Transverse colon (tissue), 4 donors: ENCODE measurements around the gene DENND1C. TPM values are rescaled to one million over a fixed set of nuclear protein-coding genes. Genes with fewer than 3 reads are reported as not detected.
A peak's percentile ranks its signal among the peaks of the same experiment; 100 is the strongest.

ENCODE experiments used
- DNase-seq: peaks from one replicate; pipeline ENCODE4 v3.0.0-alpha.2; 2019
- H3K27ac ChIP-seq, 4 donors: fragments of 200-600 bp; sonication (generic); 2 replicates each; pipeline ENCODE4 v1.5.1; 2016 to 2018; ENCODE audit warnings: inconsistent platforms in 4 of 4
- H3K27me3 ChIP-seq: fragments of 200-600 bp; sonication (generic); 2 replicates; pipeline ENCODE4 v1.5.1; 2017; ENCODE audit warnings: inconsistent platforms
- H3K36me3 ChIP-seq, 4 donors: fragments of 200-600 bp; sonication (generic); 2 replicates each; pipeline ENCODE4 v1.5.1; 2017 to 2019; ENCODE audit warnings: inconsistent platforms in 4 of 4
- H3K4me1 ChIP-seq, 4 donors: fragments of 200-600 bp; sonication (generic); 2 replicates each; pipeline ENCODE4 v1.5.1; 2017 to 2020; ENCODE audit warnings: inconsistent platforms in 4 of 4
- H3K4me3 ChIP-seq, 4 donors: fragments of 200-600 bp; sonication (generic); 1 replicate in 1 of 4; 2 replicates in 3 of 4; pipeline versions ENCODE4 v1.5.1 to v1.6.1; 2017 to 2019; ENCODE audit warnings: inconsistent platforms in 4 of 4
- H3K9me3 ChIP-seq, 2 donors: fragments of 200-600 bp; sonication (generic); 2 replicates each; pipeline ENCODE4 v1.5.1; 2017 to 2019; ENCODE audit warnings: inconsistent platforms in 2 of 2
- CTCF ChIP-seq, 5 experiments: fragments of 200-600 bp in 3 of 5; fragments of 450-650 bp in 2 of 5; sonication (generic) in 3 of 5; IDR thresholded peaks; 1 replicate in 2 of 5; 2 replicates in 3 of 5; pipeline ENCODE4 v1.5.1; 2016 to 2017; ENCODE audit warnings: antibody characterized with exemption in 5 of 5, inconsistent platforms in 3 of 5, mild to moderate bottlenecking in 2 of 5, moderate library complexity in 1 of 5
- EP300 ChIP-seq: sonication (generic); formaldehyde crosslinking; IDR thresholded peaks from one replicate; pipeline ENCODE4 v1.6.1; 2017; ENCODE audit warnings: antibody characterized with exemption, low read depth
- POLR2A ChIP-seq: fragments of 450-650 bp; IDR thresholded peaks from one replicate; pipeline ENCODE4 v1.6.1; 2016; ENCODE audit warnings: antibody characterized with exemption, mild to moderate bottlenecking, moderate library complexity
- POLR2AphosphoS5 ChIP-seq, 3 donors: sonication (generic); formaldehyde crosslinking; IDR thresholded peaks; one replicate each; pipeline ENCODE4 v1.6.1; 2016; ENCODE audit warnings: antibody characterized with exemption in 3 of 3
- WGBS, 2 donors: methylation state at CpG; one replicate each; pipeline ENCODE4 v1.1.5; 2018; ENCODE audit warnings: low coverage in 1 of 2; 5-methylcytosine and 5-hydroxymethylcytosine counted together
- in situ Hi-C, 4 donors: fragments of 200-750 bp; cut with MboI; loops; one replicate each; pipeline versions ENCODE4 v1.15.0 to v1.15.1; 2017; ENCODE audit warnings: low sequenced_read_pairs in 3 of 4, low pct_ligation_motif_present in 1 of 4, low pct_unique_long_range_greater_than_20kb in 1 of 4
- intact Hi-C: fragments of 100-400 bp; cut with DNase I; formaldehyde crosslinking; loops from one replicate; pipeline ENCODE4 v1.15.1; 2023; ENCODE audit warnings: low total_unique reads
- total RNA-seq, 4 donors: library from RNA; depleted of rRNA; stranded (reverse); fragments of >200 nt; gene quantifications; one replicate each; pipeline ENCODE4 v1.1.0, GENCODE V29; 2016

The DENND1C gene
- total RNA-seq, 4 donors from 2014 or later: 0.40 to 7.5 (median 5.0) TPM

DNA sequence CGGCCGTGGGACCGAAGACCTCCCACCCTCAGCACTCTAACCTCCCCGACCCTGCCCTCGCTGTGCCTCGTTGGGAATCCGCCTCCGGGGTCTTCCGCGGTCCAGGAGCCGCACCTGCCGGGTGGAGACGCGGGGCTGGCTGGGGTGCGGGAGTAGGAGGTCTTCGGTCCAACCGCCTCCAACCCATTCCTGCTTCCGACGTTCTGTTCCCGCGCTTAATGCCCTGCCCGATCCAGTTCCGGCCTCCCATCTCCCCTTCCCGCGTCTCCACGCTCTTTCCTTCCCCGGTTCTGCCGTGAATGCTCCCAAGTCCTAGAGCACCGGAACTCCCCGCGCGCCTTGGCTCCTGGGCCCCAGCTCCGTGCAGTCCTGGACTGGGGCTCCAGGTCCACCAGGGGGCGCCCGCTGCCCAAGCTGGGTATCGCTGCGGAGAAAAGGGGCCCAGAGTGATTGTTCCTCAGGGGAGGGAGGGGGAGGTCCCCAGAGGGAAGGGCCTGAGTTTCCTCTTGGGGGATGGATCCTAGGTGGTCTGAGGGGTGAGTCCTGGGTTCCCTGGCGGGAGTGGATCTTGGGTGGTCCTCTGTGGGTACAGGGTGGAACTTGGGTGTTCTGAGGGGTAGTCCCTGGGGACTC, 35.2 kb upstream of the DENND1C start:
- TF ChIP-seq CTCF (IDR thresholded peaks at IDR 0.05) (peak; percentile 96 to 99 (median 97)), EP300 (no peak)
- peak; percentile 93 for DNase-seq
- peak overlapping the region; percentile 68 to 81 (median 72) for H3K27ac ChIP-seq
- peak overlapping the region; percentile 41 to 62 (median 61) for H3K4me3 ChIP-seq
- in situ Hi-C loops: loop anchor here (10.0 to 25.0 kb wide), 5 partner anchors 108 to 348 kb away; no protein-coding TSS in a partner anchor
- intact Hi-C loops: loop anchor here (10.0 kb wide), 1 partner anchor 348 kb away; no protein-coding TSS in a partner anchor
- no peaks in the 10 kb centered on the region for H3K9me3 ChIP-seq
- H3K4me1 ChIP-seq: peaks cover 0 to 10% (median 5%) of the 10 kb centered on the region in 4 donors
- no peaks in the 10 kb centered on the region for H3K27me3 ChIP-seq
- 0 to 1% methylated on average over 1 to 22 of the region's 38 CpGs for WGBS, 2 donors
- H3K36me3 ChIP-seq: no peaks in the 10 kb centered on the region

- 0 to 3% methylated on average over 2 to 22 of the region's 26 CpGs for WGBS, 2 donors
- H3K4me3 ChIP-seq: peak overlapping the region; percentile 41 to 62 (median 61)
- no peaks in the 10 kb centered on the region for H3K9me3 ChIP-seq
- H3K36me3 ChIP-seq: no peaks in the 10 kb centered on the region
- peak; percentile 95 for DNase-seq
- H3K27ac ChIP-seq: peak overlapping the region; percentile 68 to 81 (median 72)
- intact Hi-C loops: loop anchor here (10.0 kb wide), 1 partner anchor 349 kb away; no protein-coding TSS in a partner anchor
- no peaks in the 10 kb centered on the region for H3K27me3 ChIP-seq
- peaks cover 0 to 10% (median 5%) of the 10 kb centered on the region in 4 donors for H3K4me1 ChIP-seq
- TF ChIP-seq POLR2A: peak; percentile 17
- no peak for TF ChIP-seq EP300
- in situ Hi-C loops: loop anchor here (10.0 to 25.0 kb wide), 5 partner anchors 109 to 349 kb away; no protein-coding TSS in a partner anchor
Measured at GRCh38 chr19:6516018-6516658, 34.6 kb upstream of the DENND1C start.

- in situ Hi-C loops: loop anchor here (10.0 to 25.0 kb wide), 5 partner anchors 110 to 350 kb away; no protein-coding TSS in a partner anchor
Measured at GRCh38 chr19:6514926-6515544, 33.4 kb upstream of the DENND1C start.

DNA sequence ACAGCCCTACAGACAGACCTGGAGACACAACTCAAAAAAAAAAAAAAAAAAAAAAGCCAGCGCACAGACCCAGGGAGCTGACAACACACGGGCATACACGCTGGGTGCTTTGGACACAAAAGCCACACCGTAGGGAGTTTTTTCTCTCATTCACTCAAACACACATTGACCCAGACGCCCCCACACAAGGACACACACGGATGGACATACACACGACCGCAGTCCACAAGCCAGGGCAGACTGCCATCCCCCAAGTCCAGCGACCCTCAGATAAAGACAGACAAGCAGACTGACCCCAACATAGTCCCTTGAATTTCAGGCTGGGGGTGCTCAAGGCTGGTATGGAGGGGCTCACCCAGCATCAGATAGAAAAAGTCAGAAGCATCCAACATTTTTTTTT, 32.5 kb upstream of the DENND1C start:
- no peak for DNase-seq
- H3K36me3 ChIP-seq: no peaks in the 10 kb centered on the region
- no peak overlapping the region for H3K4me3 ChIP-seq
- H3K27me3 ChIP-seq: no peaks in the 10 kb centered on the region
- H3K9me3 ChIP-seq: no peaks in the 10 kb centered on the region
- TF ChIP-seq CTCF (IDR thresholded peaks at IDR 0.05) (no peak), POLR2AphosphoS5 (IDR thresholded peaks at IDR 0.05) (no peak), POLR2A (no peak), EP300 (no peak)
- in situ Hi-C loops (loop anchor here (10.0 to 25.0 kb wide), 5 partner anchors 111 to 351 kb away; no protein-coding TSS in a partner anchor), intact Hi-C loops (loop anchor here (10.0 kb wide), 1 partner anchor 351 kb away; no protein-coding TSS in a partner anchor)
- 68 to 80% methylated on average over 5 to 9 of the region's 9 CpGs for WGBS, 2 donors
- no peak overlapping the region for H3K27ac ChIP-seq
- H3K4me1 ChIP-seq: peaks cover 0 to 10% (median 5%) of the 10 kb centered on the region in 4 donors

More at GRCh38 chr19:6514926-6515544, 33.4 kb upstream of the DENND1C start:
- no peak overlapping the region for H3K27ac ChIP-seq
- H3K27me3 ChIP-seq: no peaks in the 10 kb centered on the region
- no peaks in the 10 kb centered on the region for H3K36me3 ChIP-seq
- intact Hi-C loops: loop anchor here (10.0 kb wide), 1 partner anchor 350 kb away; no protein-coding TSS in a partner anchor
- no peak for DNase-seq
- 78% methylated on average over 15 of the region's 15 CpGs; no CpG with 5 or more reads in 1 of the 2 donors for whole genome bisulfite sequencing, 2 donors
- peaks cover 0 to 10% (median 5%) of the 10 kb centered on the region in 4 donors for H3K4me1 ChIP-seq
- no peaks in the 10 kb centered on the region for H3K9me3 ChIP-seq
- H3K4me3 ChIP-seq: no peak overlapping the region
- no peak for TF ChIP-seq CTCF (IDR thresholded peaks at IDR 0.05)
- no peak for TF ChIP-seq POLR2AphosphoS5 (IDR thresholded peaks at IDR 0.05)
- TF ChIP-seq EP300: no peak
- TF ChIP-seq POLR2A: no peak
